Measurements from ENCODE around the gene PDE5A.

Gene PDE5A

GRCh38 chr4:119526786-119527550 is 101.6 kb downstream of the PDE5A start:
- Histone ChIP-seq H3K4me2 (no peak overlapping the region), H3K27me3 (no peaks in the 10 kb centered on the region), H3K27ac (no peak overlapping the region), H3K4me1 (no peaks in the 10 kb centered on the region), H4K20me1 (no peaks in the 10 kb centered on the region), H3K9ac (no peak overlapping the region), H3K9me3 (no peaks in the 10 kb centered on the region), H3K4me3 (no peak overlapping the region), H3K36me3 (peaks cover 27% of the 10 kb centered on the region)
- no peak for TF ChIP-seq Cebpa-rat (IDR thresholded peaks at IDR 0.05)

- Histone ChIP-seq H3K9me3 (no peaks in the 10 kb centered on the region), H3K4me3 (no peak overlapping the region), H3K27ac (no peak overlapping the region), H3K4me1 (no peaks in the 10 kb centered on the region), H3K9ac (no peak overlapping the region), H3K27me3 (no peaks in the 10 kb centered on the region), H3K4me2 (no peak overlapping the region), H4K20me1 (no peaks in the 10 kb centered on the region), H3K36me3 (peaks cover 24% of the 10 kb centered on the region)
- TF ChIP-seq Cebpa-rat (IDR thresholded peaks at IDR 0.05) = no peak
Measured at GRCh38 chr4:119525771-119526712, 102.6 kb downstream of the PDE5A start.

- Histone ChIP-seq H3K9me3 (no peaks in the 10 kb centered on the region), H3K4me3 (no peak overlapping the region), H3K4me1 (no peaks in the 10 kb centered on the region), H3K9ac (no peak overlapping the region), H3K4me2 (no peak overlapping the region), H4K20me1 (no peaks in the 10 kb centered on the region), H3K27ac (no peak overlapping the region), H3K36me3 (peaks cover 23% of the 10 kb centered on the region), H3K27me3 (no peaks in the 10 kb centered on the region)
- TF ChIP-seq Cebpa-rat (IDR thresholded peaks at IDR 0.05) = no peak
Measured at GRCh38 chr4:119525005-119525749, 103.4 kb downstream of the PDE5A start.

- H3K27me3 ChIP-seq = no peaks in the 10 kb centered on the region
- H3K9me3 ChIP-seq = no peaks in the 10 kb centered on the region
- no peak for TF ChIP-seq Cebpa-rat (IDR thresholded peaks at IDR 0.05)
- H3K36me3 ChIP-seq = peaks cover 19% of the 10 kb centered on the region
- no peak overlapping the region for H3K9ac ChIP-seq
- H3K4me1 ChIP-seq = no peaks in the 10 kb centered on the region
- H3K4me2 ChIP-seq = no peak overlapping the region
- no peak overlapping the region for H3K27ac ChIP-seq
- H4K20me1 ChIP-seq = no peaks in the 10 kb centered on the region
- H3K4me3 ChIP-seq = no peak overlapping the region
Measured at GRCh38 chr4:119523399-119523798, 105.2 kb downstream of the PDE5A start.

GRCh38 chr4:119521268-119521667 is 107.3 kb downstream of the PDE5A start:
- Histone ChIP-seq H3K36me3 (peaks cover 36% of the 10 kb centered on the region), H3K27me3 (no peaks in the 10 kb centered on the region), H3K27ac (no peak overlapping the region), H4K20me1 (no peaks in the 10 kb centered on the region), H3K4me2 (no peak overlapping the region), H3K9ac (no peak overlapping the region), H3K9me3 (no peaks in the 10 kb centered on the region), H3K4me3 (no peak overlapping the region), H3K4me1 (no peaks in the 10 kb centered on the region)
- no peak for TF ChIP-seq Cebpa-rat (IDR thresholded peaks at IDR 0.05)

GRCh38 chr4:119518915-119519410 is 109.6 kb downstream of the PDE5A start:
- H3K9ac ChIP-seq = no peak overlapping the region
- TF ChIP-seq Cebpa-rat (IDR thresholded peaks at IDR 0.05) = no peak
- peaks cover 56% of the 10 kb centered on the region for H3K36me3 ChIP-seq
- H4K20me1 ChIP-seq = no peaks in the 10 kb centered on the region
- H3K27me3 ChIP-seq = no peaks in the 10 kb centered on the region
- no peaks in the 10 kb centered on the region for H3K4me1 ChIP-seq
- no peaks in the 10 kb centered on the region for H3K9me3 ChIP-seq
- H3K4me2 ChIP-seq = no peak overlapping the region
- no peak overlapping the region for H3K27ac ChIP-seq
- H3K4me3 ChIP-seq = no peak overlapping the region

GRCh38 chr4:119518230-119518892 is 110.2 kb downstream of the PDE5A start:
- Histone ChIP-seq H3K27ac (no peak overlapping the region), H3K36me3 (peaks cover 62% of the 10 kb centered on the region), H3K9me3 (no peaks in the 10 kb centered on the region), H3K4me1 (no peaks in the 10 kb centered on the region), H4K20me1 (no peaks in the 10 kb centered on the region), H3K4me2 (no peak overlapping the region), H3K27me3 (no peaks in the 10 kb centered on the region), H3K9ac (no peak overlapping the region), H3K4me3 (no peak overlapping the region)
- no peak for TF ChIP-seq Cebpa-rat (IDR thresholded peaks at IDR 0.05)

GRCh38 chr4:119517361-119518229 is 111.0 kb downstream of the PDE5A start:
- Histone ChIP-seq H3K9me3 (no peaks in the 10 kb centered on the region), H3K4me3 (no peak overlapping the region), H3K4me2 (no peak overlapping the region), H4K20me1 (no peaks in the 10 kb centered on the region), H3K27me3 (no peaks in the 10 kb centered on the region), H3K4me1 (no peaks in the 10 kb centered on the region), H3K36me3 (peaks cover 70% of the 10 kb centered on the region), H3K9ac (no peak overlapping the region), H3K27ac (no peak overlapping the region)
- no peak for TF ChIP-seq Cebpa-rat (IDR thresholded peaks at IDR 0.05)

Measured in BLaER1 (cell line).